Activated CD4-positive, CD25-positive, alpha-beta regulatory T cell treated with anti-CD3 and anti-CD28 coated beads, Interleukin-2, amount 50 U/mL, for 72 hours (primary cell): ENCODE data around the gene AK5.

Experiments
- DNase-seq: peaks from one replicate; pipeline ENCODE4 v3.0.0; 2021

Gene AK5, protein sequence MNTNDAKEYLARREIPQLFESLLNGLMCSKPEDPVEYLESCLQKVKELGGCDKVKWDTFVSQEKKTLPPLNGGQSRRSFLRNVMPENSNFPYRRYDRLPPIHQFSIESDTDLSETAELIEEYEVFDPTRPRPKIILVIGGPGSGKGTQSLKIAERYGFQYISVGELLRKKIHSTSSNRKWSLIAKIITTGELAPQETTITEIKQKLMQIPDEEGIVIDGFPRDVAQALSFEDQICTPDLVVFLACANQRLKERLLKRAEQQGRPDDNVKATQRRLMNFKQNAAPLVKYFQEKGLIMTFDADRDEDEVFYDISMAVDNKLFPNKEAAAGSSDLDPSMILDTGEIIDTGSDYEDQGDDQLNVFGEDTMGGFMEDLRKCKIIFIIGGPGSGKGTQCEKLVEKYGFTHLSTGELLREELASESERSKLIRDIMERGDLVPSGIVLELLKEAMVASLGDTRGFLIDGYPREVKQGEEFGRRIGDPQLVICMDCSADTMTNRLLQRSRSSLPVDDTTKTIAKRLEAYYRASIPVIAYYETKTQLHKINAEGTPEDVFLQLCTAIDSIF

DNA sequence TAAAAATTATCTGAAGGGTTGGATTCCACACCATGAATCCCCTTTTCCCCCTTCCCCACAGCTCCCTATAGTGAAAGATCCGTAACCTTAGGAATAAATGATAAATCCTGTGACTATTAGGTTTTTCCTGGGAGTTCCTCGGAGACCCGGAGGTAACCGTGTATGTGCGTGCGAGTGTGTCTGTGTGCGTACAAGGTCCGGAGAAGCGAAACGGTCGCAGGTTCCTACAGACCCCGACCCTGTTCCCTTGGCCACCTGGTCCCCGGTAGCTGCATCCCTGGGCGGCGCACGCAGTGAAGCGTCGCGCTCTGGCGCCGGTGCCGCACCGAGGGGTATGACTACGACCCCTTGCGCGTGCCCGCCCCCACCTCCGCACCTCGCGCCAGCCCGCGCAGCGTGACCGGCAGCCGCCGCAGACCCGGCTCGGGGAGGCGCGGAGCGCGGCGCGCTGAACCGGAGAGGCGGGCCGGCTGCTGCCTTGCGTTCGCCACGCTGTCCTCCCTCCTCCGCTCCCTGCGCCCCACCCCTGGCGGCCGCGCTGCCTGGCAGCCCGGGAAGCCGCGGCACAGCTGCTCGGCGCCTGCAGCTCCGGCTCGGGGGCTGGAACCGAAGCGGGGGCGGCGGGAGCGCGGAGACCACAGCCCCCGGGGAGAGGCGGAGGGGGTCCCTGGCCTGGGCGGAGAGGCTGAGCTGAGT lies at the start of gene AK5:
AK5 (plus strand) TSS at position 529 of the 696 bp plus-strand sequence. CDS start 295 bp downstream, outside the sequence.
- DNase-seq: peak; percentile 54

DNA sequence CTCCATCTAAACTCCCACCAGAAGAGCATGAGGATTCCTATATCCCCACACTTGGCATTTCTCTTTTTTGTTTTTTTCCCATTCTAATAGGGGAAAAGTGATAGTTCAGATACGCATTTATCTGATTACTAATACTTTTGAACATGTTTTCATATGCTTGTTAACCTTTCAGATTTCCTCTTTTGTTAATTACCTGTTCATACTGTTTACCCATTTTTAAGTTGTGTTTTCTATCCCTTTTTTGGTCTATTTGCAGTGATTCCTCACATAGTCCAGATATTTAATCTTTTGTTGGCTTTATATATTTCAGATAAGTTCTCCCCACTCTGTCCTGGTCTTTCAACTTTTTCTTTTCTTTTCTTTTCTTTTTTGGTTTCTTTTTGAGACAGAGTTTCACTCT lies 49.0 kb upstream of the AK5 start:
- DNase-seq: no peak

DNA sequence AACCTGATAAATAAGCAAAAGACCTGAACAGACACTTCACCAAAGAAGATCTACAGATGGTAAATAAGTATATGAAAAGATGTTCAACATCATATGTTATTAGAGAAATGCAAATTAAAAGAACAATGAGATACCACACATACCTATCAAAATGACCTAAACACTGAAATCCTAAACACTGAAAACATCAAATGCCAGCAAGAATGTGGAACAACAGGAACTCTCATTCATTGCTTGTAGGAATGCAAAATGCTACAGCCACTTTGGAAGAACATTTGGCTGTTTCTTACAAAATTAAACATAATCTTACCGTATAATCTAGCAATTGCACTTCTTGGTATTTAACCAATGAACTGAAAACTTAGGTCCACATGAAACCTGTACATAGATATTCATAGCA lies 47.7 kb upstream of the AK5 start:
- DNase-seq: no peak

DNA sequence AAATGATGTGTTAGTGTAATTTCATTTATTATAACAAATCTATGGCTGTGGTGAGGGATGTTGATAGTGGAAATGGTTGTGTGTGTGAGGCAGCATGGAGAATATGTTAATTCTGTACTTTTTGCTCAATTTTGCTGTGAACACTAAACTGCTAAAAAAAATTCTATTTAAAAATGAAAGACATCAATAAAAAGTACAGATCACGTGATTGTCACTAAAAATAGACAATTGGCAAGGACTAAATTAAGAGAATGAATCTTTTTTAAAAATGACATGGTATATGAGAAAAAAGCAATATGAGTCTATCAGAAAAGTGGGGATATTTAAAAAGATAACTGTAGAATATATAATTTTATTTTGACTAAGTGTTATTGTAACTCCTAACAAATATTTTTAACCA lies 46.9 kb upstream of the AK5 start:
- DNase-seq: no peak

DNA sequence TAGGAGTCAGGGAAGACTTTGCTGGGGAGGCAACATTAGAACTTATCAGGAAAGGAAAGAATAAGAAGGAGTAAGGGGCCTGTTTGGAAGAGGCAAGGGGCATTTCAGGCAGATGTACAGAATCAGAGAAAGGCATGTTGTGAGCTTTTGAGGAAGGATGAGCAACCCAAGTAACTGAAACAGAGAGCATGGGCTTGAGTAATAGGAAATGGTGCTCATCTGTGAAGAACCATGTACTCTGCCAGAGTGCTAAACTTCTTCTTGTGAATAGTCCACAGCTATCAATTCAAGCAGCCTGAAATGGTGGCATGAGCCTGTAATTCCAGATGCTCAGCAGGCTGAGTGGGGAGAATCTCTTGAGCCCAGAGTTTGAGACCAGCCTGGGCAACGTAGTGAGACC lies 43.4 kb upstream of the AK5 start:
- no peak for DNase-seq

DNA sequence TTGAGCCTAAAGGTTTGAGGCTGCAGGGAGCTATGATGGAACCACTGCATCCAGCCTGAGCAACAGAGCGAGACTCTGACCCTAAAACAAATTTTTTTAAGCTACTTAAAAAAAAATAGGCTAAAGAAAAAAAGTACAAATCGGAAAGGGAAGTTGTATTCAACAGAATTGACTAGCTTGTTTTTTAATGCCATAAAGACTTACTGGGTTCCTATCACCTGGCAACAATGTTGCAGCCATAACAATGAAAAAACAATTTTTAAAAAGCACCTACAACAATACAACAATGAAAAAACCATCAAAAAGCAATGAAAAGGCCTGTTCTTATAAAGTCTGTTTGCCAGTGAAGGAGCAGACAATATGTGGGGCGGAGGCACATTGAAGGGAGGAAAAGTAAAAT lies 42.5 kb upstream of the AK5 start:
- no peak for DNase-seq

DNA sequence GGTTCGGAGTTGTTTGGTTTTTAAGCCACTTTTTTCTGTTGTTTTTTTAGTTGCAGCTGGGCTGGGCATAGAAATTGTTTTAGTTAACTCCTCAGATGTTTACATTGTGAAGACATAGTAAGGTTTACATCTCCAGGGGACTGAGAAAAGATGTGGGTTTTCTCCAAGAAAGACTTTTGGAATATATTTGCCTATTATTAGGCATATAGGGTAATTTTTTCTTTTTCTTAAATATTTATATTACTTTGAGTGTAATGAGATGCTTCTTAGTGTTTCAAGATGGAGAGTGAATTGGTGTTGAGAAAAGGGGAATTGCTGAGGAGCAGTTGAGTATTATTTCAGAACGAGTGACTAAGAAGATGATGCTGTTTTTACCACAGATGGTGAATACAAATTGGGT lies 36.0 kb upstream of the AK5 start:
- no peak for DNase-seq

DNA sequence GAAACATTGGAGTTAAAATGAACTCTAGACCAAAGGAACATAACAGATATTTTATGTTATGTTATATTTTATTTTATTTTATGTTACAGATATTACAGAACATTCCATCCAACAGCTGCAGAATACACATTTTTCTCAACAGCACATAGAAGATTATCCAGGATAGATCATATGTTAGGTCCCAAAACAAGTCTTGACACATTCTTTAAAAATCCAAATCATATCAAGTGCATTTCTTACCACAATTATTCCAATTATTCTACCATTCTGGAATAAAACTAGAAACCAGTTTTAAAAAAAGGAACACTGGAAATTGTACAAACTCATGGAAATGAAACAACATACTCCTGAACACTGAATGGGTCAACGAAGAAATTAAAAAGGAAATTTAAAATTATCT lies 31.7 kb upstream of the AK5 start:
- DNase-seq: no peak

DNA sequence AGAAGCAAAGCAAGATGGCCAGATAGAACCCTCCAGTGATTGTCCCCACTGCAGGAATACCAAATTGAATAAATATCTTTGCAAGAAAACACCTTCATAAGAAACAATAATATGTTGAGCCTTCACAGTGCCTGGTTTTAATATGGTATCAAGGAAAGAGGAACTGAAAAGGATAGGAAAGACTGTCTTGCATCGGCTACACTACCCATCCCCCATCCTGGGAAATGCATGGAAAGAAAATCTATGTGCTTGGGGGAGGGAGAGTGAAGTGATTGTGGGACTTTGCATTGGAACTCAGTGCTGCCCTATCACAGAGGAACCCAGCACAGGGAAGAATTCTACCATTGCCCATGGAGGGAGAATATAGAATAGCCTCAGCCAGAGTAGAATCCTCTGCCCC lies 28.6 kb upstream of the AK5 start:
- DNase-seq: no peak

DNA sequence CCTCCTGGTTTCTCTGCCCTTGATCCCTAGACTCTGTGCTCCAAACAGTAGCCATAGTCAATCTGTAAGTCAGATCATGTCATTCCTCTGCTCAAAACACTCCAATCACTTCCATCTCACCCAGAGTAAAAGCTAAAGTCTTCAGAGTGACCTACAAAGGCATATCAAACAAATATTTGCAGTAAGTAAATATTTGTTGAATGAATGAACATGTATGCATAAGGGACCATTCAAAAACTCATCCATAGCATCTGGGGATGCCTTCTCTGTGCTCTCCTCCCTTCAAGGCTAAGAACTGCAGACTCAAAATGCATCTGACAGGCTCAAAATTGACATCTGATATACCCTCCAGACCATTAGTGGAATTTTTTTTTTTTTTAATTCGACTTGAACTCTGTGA lies 18.1 kb upstream of the AK5 start:
- no peak for DNase-seq

DNA sequence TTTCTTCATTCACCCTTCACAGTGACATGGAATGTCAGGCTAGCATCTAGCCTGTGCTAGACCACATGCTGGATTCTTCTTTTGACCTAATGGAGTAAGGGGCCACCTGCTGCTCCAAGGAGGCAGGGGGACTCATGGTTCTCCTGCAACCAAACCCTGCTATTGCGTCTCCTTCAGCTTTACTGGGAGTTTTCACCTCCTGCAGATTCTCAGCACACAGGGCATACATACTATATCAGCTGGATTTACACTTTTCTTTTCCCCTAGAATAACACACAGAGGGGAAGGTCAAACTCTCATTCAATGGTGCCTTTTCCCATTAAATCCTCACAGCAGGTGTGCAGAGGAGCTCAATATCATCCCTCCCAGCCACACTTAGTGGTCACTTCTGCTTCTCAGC lies 16.6 kb upstream of the AK5 start:
- no peak for DNase-seq

DNA sequence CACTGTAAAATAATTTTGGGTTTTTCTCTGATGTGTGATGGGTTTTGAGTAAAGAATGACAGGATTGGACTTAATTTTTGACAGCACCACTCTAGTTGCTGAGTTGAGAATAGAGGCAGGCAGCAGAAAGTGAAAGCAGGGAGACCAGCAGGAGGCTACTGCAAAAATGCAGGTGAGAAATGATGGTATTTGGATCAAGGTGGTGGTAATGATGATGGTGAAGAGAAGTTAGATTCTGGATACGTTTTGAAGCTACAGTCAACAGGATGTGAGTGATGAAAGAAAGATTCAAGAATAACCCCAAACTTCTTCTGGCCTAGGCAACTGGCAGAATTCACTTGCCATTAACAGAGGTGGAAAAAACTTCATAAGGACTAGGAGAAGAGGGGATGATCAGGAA lies 14.8 kb upstream of the AK5 start:
- DNase-seq: no peak

DNA sequence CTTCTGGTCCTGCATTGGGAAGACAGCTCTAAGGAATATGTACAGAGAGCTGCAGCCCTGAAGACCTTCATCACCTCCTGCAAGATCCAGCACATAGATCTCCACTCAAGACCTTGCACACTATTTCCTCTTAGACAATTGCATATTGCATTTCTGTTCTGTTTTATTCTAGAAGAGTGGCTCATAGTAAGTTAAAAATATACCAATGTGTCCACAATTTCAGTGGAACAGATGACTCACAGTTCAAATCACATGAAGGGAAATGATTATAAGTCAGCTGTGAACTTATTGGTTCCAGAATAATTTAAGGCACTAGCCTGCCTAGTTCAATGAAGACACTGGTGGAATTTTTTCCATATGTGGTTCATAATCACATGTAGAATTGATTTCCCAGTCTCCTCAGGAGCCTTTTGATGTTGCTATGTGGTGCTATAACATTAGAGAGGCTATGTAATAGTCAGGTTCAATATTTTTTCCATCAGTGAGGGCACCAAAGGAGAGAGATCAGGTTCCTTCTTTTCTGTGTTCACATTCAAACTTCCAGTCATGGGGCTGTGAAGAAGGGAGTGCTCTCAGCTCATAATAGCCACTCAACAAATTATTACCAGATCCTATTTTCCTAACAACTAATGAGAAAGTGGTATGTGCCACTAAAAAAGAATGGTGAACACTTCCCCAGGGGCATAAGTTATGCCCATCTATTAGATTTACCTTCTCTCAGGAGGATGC lies 9.8 kb upstream of the AK5 start:
- no peak for DNase-seq

DNA sequence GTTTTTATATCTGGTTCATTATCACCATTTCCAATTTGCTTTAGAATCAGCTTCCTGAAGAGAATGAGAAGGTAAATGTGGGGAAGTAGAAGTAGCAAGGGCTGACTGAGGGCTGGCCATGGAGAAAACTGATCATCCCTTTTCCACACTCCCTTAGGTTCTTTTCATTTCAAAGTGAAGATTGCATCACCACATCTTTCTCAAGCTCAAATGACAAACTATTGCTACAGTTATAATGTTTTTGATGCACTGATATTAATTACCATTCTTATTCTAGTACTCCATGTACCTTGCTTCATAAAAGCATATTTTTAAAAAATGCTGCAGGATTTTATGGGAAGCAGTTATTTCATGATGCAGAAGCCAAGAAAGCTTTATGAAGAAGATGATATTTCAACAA lies 7.9 kb upstream of the AK5 start:
- DNase-seq: no peak

DNA sequence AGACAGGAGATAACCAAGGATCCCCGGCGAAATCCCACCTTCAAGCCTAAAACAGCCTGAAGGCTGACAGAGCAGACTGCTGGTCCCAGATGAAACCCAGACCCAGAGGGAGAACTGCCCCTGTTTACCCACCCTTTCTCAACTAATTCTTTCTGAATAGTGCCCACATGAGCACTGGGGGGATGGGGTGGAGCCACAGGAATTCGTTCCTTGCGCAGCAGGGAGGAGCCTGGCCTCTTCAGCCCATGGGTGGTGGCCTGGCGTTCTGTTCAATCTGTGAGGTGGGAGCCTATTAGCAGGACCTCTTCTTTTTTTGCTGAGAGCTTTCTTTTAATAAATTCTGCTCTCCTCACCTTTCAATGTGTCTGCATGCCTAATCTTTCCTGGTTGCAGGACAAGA lies 6.6 kb upstream of the AK5 start:
- DNase-seq: no peak

DNA sequence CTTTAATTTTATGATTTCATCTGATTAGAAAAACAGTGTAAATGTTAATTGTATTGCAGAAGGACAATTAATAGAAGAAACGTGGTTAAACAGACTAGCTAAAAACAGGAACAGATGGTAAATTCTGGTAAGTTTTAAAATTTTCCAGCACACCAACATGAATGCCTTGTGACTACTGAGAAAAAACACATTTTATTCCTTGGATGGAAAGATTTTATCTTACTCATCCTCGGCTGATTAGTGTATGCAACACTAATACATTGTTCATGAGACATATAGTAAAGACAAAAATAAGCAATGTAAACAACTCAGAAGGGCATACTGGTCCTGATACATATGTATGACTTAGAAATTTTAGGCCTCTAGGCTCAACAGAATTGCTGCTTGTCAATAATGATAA lies 4.9 kb upstream of the AK5 start:
- no peak for DNase-seq

DNA sequence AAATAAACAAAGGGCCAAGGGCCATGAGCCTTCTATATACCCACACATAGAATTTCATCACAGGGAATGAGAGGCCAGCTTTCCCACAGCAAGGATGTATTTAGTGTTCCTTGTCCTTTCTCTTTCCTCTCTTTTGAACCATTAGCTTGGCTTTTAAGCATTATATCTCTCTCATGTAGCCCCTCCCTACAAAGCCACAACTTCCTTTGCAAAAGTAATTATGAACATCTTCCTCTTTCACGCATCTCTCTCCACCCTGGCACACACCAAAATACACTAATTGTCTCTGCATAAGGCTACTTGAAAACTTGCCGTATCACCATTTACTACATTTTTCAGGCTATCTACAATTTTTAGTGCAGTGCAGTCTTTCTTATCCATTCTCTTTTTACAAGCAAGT lies 1.9 kb upstream of the AK5 start:
- no peak for DNase-seq

DNA sequence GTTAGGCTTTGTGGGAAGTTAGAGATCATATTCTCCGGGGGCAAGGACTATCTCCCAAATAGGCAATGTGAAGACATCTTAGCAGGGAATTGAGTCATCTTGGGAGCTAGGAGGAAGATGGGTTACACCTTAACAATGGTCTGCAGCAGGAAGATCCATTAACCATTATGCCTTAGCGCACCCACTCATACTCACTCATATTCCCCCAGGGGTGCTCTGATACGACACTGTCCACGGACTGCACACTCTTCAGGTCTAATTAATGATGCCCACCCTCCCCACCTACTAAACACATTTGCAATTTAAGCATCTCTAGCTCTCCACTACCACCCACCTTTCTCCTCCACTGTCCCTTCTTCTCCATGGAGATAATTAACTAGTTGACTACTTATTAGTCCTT lies 857 bp upstream of the AK5 start:
- DNase-seq: no peak

DNA sequence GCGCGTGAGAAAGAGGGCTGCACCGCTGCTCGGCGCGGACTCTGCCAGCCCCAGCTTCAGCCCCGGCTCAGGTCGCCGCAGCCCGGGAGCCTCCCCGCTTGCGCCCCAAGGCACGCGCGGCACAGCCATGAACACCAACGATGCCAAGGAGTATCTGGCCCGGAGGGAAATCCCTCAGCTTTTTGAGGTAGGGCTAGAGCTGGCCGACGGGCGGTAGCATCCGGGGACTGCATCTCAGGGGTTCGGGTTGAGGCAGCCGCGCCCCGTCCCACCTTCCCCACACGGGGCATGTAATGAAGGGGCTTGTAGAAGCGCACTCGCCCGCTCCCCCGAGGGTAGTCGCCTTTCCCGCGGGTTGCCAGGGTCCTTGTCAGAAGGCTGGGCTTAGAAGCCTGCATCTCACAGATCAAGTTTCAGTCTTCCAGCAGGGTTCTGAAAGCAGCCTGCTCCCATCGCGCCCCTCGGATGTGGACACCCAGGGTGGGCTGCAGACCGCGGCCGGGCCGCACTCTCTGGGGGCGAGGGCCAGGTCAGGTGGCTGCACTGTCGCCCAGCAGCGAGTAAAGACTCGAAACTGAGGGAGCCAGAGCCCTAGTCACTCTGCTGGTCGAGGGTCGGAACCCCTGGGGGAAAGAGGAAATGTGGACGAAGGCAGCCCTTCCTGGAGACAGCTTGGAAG lies 507 bp downstream of the AK5 start:
- DNase-seq: peak; percentile 45

DNA sequence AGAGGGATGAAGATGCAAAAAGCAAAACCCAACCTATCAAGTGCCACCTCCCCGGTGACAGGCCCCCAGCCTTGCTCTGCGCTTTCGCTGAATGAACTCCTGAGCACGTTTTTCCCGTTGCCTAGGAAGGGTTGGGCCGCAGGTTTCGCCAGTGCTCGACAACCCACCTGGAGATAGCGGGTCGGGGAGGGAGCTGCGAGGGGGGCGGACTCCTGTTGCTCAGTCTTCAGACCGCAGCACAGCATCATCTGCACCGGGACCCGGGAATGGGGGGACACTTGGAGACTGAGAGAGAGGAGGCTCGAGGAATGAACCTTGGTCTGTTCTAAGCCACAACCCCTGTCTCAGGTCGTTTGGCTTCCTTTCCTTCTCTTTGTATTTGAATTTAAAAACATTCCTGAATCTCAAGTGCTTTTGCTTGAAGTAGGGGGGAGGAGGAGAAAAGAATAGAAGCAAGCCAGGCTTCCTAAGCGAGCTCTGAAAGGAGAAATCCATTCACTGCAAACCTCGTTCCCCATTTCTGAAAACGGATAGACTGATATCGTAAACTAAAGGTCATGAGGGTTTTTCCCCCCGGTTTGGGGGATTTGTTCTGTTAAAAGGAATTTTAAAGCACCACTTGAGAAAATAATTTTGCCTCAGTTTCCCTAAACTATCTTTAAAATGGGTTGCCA lies 1.2 kb downstream of the AK5 start:
- DNase-seq: no peak

DNA sequence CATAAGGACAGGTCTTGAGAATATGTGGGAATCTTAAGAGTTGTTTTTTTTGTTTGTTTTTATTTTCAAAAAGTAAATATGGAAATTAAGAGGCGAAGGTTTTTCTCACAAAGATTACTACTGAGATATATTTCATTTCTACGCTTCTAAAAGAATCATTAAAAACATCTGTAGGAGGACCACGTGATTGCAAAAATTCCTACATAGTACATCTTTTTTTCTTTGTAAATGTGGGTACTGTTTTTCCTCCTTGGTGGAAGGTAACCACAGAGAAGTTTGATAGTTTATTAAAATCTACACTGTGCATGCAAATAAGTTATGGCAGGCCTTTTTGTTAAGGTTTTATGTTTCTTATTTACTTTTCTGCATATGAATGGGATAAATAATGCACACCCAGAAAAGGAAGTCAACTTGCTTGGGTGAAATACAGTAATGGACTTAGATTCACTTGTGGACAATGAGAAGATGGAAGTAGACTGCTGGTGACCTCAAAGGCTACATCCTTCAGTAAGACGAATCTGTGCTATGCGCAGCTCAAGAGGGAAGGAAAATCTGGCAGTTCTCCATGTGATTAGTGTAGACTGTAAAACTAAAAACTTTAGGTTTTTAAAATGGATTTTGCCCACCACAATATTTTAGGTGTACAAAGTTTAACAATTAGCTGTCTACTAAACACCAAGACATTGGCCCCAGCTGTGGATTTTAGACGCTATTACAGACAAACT lies 2.0 kb downstream of the AK5 start:
- DNase-seq: no peak

DNA sequence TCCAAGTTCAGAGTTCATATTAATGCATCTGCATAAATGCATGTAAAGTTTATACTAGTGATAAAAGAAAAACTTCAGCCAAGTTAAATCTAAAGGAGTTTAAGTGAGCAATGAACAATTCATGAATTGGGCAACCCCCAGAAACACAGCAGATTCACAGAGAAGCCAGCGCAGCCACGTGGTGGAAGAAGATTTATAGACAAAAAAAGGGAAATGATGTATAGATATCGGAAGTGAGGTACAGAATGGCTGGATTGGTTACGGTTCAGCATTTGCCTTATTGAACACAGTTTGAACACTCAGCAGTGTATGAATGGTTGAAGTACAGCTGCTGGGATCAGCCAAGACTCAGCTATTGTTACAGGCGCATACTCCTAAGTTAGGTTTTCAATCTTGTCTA lies 5.7 kb downstream of the AK5 start:
- no peak for DNase-seq
